Measurements from ENCODE around the gene LONRF2. TPM values are rescaled to one million over a fixed set of nuclear protein-coding genes. Genes with fewer than 3 reads are reported as not detected.

The LONRF2 gene
- total RNA-seq, 1 experiment from 2014 or later = 2.7 TPM

- no peak overlapping the region for H2AFZ ChIP-seq (ENCODE audit: low read length)
- H3K4me1 Mint-ChIP-seq = peaks cover under 1 to 5% of the 10 kb centered on the region in 2 experiments; a peak in 3 of 4 replicates
- no peak for DNase-seq
- no peaks in the 10 kb centered on the region; a peak in 1 of 7 replicates for H3K36me3 Mint-ChIP-seq (ENCODE audit: insufficient read depth in 1 of 3, low read depth in 3 of 3)
- no peak overlapping the region for H2BK120ac ChIP-seq (ENCODE audit: low read depth, low read length, poor library complexity, severe bottlenecking)
- no peaks in the 10 kb centered on the region for H3K79me1 ChIP-seq (ENCODE audit: insufficient read depth, low read depth, low read length, poor library complexity, severe bottlenecking)
- H4K5ac ChIP-seq (ENCODE audit: insufficient read length, low read depth, low read length) = no peak overlapping the region
- no peak overlapping the region for H2BK15ac ChIP-seq (ENCODE audit: low read depth, low read length)
- no peaks in the 10 kb centered on the region; the same call in 1 of the 2 replicates for H3K79me2 ChIP-seq (ENCODE audit: insufficient read depth, low read length)
- no peak overlapping the region for H3K23ac ChIP-seq (ENCODE audit: insufficient read length, low read depth, low read length)
- H3K27me3 Mint-ChIP-seq (ENCODE audit: low read depth) = peaks cover 20% of the 10 kb centered on the region
- H3K4me1 ChIP-seq (ENCODE audit: insufficient read depth, low read length) = no peaks in the 10 kb centered on the region
- no peak overlapping the region for H3K4me3 Mint-ChIP-seq
- H3K23me2 ChIP-seq (ENCODE audit: insufficient read length, low read depth, low read length, poor library complexity, severe bottlenecking) = no peaks in the 10 kb centered on the region
- no peak overlapping the region for H3K27ac Mint-ChIP-seq
- H2AK5ac ChIP-seq (ENCODE audit: insufficient read length, low read length) = no peak overlapping the region
- no peak overlapping the region for H3T11ph ChIP-seq (ENCODE audit: low read length)
- H3K4me2 ChIP-seq (ENCODE audit: insufficient read depth, insufficient read length, low read length) = no peak overlapping the region
- no CpG with 5 or more reads among the region's 1 CpG for WGBS (ENCODE audit: extremely low coverage, insufficient read length, low lambda C conversion rate)
- no peak overlapping the region for H3K14ac ChIP-seq (ENCODE audit: insufficient read depth, low read length)
- H2BK12ac ChIP-seq (ENCODE audit: insufficient read length, low read depth, low read length) = no peak overlapping the region
- no peak overlapping the region for H3K18ac ChIP-seq (ENCODE audit: insufficient read length, low read depth, low read length)
- H3K27me3 ChIP-seq (ENCODE audit: insufficient read depth, low read length) = no peaks in the 10 kb centered on the region
- no peak overlapping the region for H3K56ac ChIP-seq (ENCODE audit: insufficient read length, low read depth, low read length)
- no peak overlapping the region for H4K8ac ChIP-seq (replicated peaks; ENCODE audit: insufficient read length, low read depth, low read length)
- H2BK20ac ChIP-seq (ENCODE audit: low read depth, low read length, poor library complexity, severe bottlenecking) = no peak overlapping the region
- H3K9me3 Mint-ChIP-seq = no peaks in the 10 kb centered on the region
- no peak overlapping the region for H4K91ac ChIP-seq (ENCODE audit: insufficient read length, low read depth, low read length)
- no peak overlapping the region for H3K9ac ChIP-seq (ENCODE audit: extremely low read depth, insufficient read length, low read length)
- H3K4ac ChIP-seq (ENCODE audit: low read depth, low read length) = no peak overlapping the region
- no peaks in the 10 kb centered on the region for H4K20me1 ChIP-seq (ENCODE audit: control insufficient read depth, insufficient read depth, insufficient read length)
- H3K27ac ChIP-seq (ENCODE audit: insufficient read length, low read depth, low read length) = no peak overlapping the region
- no peak overlapping the region for H2BK5ac ChIP-seq (ENCODE audit: insufficient read length, low read length)
- H3K9me3 ChIP-seq (ENCODE audit: control insufficient read depth, low read depth, low read length) = no peaks in the 10 kb centered on the region
- TF ChIP-seq CTCF (conservative IDR thresholded peaks at IDR 0.05) = peak; percentile 21; the same call in 2 of the 3 replicates
Measured at GRCh38 chr2:100228967-100229366, 93.3 kb downstream of the LONRF2 start.

Data from H9 (cell line).